ENCODE measurements around the gene ADAP1.
"Not testable (repeated sequence)": the region's sequence is repeated elsewhere in the genome, so short reads cannot be mapped to it uniquely, and the experiment has no call there.

Gene ADAP1, protein sequence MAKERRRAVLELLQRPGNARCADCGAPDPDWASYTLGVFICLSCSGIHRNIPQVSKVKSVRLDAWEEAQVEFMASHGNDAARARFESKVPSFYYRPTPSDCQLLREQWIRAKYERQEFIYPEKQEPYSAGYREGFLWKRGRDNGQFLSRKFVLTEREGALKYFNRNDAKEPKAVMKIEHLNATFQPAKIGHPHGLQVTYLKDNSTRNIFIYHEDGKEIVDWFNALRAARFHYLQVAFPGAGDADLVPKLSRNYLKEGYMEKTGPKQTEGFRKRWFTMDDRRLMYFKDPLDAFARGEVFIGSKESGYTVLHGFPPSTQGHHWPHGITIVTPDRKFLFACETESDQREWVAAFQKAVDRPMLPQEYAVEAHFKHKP

GRCh38 chr7:954330-955238 is at the start of gene ADAP1:
ADAP1 (minus strand) TSS chr7:954680; CDS start chr7:954477, 203 bp downstream.
- DNase-seq: peak; percentile 41

DNA sequence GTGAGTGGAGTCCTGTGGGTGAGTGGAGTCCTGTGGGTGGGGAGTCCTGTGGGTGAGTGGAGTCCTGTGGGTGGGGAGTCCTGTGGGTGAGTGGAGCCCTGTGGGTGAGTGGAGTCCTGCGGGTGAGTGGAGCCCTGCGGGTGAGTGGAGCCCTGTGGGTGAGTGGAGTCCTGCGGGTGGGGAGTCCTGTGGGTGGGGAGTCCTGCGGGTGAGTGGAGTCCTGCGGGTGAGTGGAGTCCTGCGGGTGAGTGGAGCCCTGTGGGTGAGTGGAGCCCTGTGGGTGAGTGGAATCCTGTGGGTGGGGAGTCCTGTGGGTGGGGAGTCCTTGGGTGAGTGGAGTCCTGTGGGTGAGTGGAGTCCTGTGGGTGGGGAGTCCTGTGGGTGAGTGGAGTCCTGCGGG is 48.0 kb upstream of the ADAP1 start:
- DNase-seq: not testable (repeated sequence)

GRCh38 chr7:1002026-1002425 is 47.5 kb upstream of the ADAP1 start:
- DNase-seq: not testable (repeated sequence)

GRCh38 chr7:1001069-1001770 is 46.7 kb upstream of the ADAP1 start:
- not testable (repeated sequence) for DNase-seq

GRCh38 chr7:999941-1000935 is 45.8 kb upstream of the ADAP1 start:
- DNase-seq: no peak

GRCh38 chr7:999149-999879 is 44.8 kb upstream of the ADAP1 start:
- no peak for DNase-seq

DNA sequence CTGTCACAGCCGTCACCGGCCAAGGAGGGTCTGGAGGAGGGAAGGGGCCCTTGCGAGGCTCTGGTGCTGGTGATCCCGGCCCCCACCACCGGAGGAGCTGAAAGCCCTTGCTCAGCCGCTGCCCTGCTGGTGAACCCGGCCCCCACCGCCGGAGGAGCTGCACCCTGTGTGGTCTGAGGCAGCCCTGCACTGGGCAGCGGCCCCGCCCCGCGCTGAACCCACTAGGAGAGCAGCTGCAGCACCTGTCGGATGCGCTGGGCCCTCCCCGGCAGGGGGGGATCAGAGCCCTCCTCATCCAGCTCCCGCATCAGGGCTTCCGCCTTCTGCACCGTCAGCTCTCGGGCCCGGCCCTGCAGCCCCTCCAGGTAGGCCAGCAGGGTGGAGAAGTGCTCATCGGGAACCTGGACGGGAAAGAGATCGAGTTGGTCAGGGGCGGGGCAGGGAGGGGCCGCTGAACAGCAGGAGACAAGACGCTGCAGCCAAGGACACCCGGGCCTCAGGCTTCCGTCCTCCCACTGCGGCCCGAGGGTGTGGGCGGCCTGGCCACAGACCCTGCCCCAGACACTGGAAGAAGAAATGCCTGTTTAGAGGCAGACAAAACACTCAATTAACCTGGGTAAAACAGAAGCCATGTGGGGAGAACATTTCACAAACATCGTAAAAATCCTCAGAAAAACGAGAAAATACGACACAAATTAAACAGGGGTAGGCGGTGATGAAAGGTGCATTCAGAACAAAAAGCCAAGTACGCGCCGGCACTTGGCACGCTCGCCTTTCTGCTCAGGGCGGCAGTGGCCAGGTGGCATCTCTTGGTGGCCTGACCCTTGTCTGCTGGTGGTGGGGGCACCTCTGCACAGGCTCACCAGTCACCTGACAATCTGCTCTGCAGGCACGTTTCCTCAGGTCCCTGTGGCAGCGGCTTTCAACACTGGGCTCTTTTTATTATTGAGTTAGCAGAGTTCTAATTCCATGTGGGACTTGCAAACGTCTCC is 43.2 kb upstream of the ADAP1 start:
- no peak for DNase-seq

GRCh38 chr7:996079-996872 is 41.8 kb upstream of the ADAP1 start:
- no peak for DNase-seq

DNA sequence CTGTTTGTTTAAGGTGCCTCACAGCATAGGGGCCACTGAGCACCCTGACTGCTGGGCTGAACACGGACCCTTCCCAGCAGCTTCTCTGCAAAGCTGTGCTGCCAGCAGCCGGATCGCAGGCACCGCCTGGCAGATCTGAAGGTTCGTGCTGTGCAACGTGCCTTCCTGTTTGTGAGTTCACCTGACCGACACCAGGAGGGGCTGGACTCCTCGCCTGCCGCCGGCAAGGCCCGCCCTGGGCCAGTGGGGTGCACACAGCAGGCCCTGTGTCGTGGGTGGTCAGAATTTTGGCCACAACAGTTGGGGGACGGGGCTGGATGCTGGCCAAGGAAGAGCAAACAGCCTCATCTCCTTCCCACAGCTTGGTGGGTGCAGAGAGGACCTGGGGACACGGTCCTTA is 41.1 kb upstream of the ADAP1 start:
- DNase-seq: no peak

- DNase-seq: no peak
Measured at GRCh38 chr7:994592-995308, 40.3 kb upstream of the ADAP1 start.

DNA sequence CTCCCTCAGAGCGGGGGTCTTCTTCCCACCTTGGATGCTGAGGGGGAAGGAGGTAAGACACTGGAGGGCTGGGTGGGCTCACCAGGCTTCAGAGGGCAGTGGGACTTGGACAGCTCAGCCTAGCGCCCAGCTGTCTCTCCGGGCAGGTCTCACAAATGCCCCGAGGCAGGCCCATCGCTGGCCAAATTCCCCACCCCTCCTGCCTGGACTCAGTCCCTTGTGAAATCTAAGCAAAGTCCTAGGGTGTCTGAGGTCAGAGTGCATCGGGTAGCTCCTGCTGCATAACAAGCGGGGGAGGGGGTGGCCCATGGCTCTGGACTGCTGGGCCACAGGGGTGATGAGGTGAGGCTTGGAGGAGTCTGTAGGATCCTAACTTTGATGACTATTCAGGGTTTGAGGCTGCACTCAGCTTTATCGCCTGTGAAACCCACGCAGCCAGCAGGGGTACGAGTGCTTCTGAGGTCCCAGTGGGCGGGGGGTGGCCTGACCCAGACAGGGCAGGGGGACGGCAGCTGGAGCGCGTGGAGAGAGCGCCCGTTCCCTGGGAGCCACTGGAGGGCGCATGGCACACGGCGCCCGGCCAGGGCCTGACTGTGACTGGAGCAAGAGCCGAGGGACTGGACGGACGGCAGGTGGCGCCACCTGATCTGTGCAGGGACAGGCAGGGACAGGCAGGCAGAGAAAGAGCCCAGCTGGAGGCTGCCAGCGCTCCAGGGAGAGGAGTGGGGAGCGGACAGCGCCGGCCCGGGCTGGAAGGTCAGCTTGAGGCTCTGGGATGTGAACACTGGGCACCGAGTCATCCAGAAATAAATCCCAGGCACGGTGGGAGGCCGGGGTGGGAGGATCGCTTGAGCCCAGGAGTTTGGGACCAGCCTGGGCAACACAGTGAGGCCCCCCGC is 38.5 kb upstream of the ADAP1 start:
- DNase-seq: peak; percentile 97

GRCh38 chr7:991729-992656 is 37.5 kb upstream of the ADAP1 start:
- DNase-seq: no peak

DNA sequence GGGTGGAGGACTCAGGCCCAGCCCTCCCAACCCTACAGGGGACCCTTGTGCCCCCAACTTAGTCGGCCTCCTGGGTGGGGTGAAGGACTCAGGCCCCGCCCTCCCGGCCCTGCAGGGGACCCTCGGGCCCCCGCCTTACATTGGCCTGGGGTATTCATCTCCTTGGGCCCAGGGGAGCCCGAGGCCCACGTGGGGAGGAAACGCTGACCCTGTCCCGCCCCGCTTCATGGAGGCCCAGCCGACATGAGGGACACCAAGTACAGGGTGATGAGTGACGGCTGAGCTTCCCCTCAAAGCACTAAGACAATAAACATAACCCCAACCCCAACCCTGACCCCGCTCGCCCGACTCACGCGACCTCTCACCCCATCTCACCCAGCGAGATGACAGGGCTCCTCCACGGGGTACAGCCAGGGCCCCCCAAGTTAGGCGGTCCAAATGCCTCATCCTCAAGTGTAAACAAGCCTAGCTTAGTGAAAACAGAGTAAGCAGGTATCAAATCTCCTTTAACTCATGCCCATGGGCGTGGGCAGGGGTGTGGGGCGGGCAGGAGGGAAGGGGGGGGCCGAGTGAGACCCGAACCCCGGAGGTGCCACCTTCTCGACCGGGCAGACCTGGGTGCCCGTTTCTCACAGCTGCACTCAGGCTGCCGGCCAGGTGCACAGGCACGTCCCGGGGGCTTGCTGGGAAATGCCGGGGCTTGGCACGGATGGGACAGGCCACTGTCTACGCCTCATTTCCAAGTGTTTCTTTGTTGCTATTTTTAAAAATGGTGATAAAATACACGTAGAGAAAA is 36.7 kb upstream of the ADAP1 start:
- no peak for DNase-seq

GRCh38 chr7:990352-990932 is 36.0 kb upstream of the ADAP1 start:
- no peak for DNase-seq

Measured in activated CD4-positive, alpha-beta T cell treated with anti-CD3 and anti-CD28 coated beads, Interleukin-2, amount 50 U/mL, for 1 hour (primary cell).